ENCODE data around the gene TAF6.

The TAF6 gene

GRCh38 chr7:100124301-100125230, 5.4 kb upstream of the TAF6 start:
- in situ Hi-C loops (cut with MboI; ENCODE audit: low sequenced_read_pairs), result loop anchor here (5.0 kb wide), 1 partner anchor 132 kb away; no protein-coding TSS in a partner anchor

- in situ Hi-C loops (cut with MboI; ENCODE audit: low sequenced_read_pairs), result no loop called here
Measured at GRCh38 chr7:100122568-100122967, 3.4 kb upstream of the TAF6 start.

GRCh38 chr7:100122067-100122466, 2.9 kb upstream of the TAF6 start:
- in situ Hi-C loops (cut with MboI; ENCODE audit: low sequenced_read_pairs), result no loop called here

- in situ Hi-C loops (cut with MboI; ENCODE audit: low sequenced_read_pairs), result no loop called here
Measured at GRCh38 chr7:100120733-100121036, 1.5 kb upstream of the TAF6 start.

- in situ Hi-C loops (cut with MboI; ENCODE audit: low sequenced_read_pairs), result no loop called here
Measured at GRCh38 chr7:100119970-100120732, 993 bp upstream of the TAF6 start.

- in situ Hi-C loops (cut with MboI; ENCODE audit: low sequenced_read_pairs), result no loop called here
Measured at GRCh38 chr7:100118388-100119071, 628 bp downstream of the TAF6 start.

- in situ Hi-C loops (cut with MboI; ENCODE audit: low sequenced_read_pairs), result no loop called here
Measured at GRCh38 chr7:100115026-100115425, 4.1 kb downstream of the TAF6 start.

- in situ Hi-C loops (cut with MboI; ENCODE audit: low sequenced_read_pairs), result no loop called here
Measured at GRCh38 chr7:100111914-100112313, 7.2 kb downstream of the TAF6 start.

- in situ Hi-C loops (cut with MboI; ENCODE audit: low sequenced_read_pairs), result no loop called here
Measured at GRCh38 chr7:100111156-100111555, 8.0 kb downstream of the TAF6 start.

GRCh38 chr7:100109521-100110163, 9.5 kb downstream of the TAF6 start:
- in situ Hi-C loops (cut with MboI; ENCODE audit: low sequenced_read_pairs), result no loop called here

GRCh38 chr7:100107890-100108289, 11.3 kb downstream of the TAF6 start:
- in situ Hi-C loops (cut with MboI; ENCODE audit: low sequenced_read_pairs), result no loop called here

- in situ Hi-C loops (cut with MboI; ENCODE audit: low sequenced_read_pairs), result no loop called here
Measured at GRCh38 chr7:100107125-100107737, 11.9 kb downstream of the TAF6 start.

GRCh38 chr7:100106633-100107032, 12.5 kb downstream of the TAF6 start:
- in situ Hi-C loops (cut with MboI; ENCODE audit: low sequenced_read_pairs), result no loop called here

GRCh38 chr7:100105534-100105933, 13.6 kb downstream of the TAF6 start:
- in situ Hi-C loops (cut with MboI; ENCODE audit: low sequenced_read_pairs), result no loop called here

GRCh38 chr7:100102950-100103840, 16.0 kb downstream of the TAF6 start:
- in situ Hi-C loops (cut with MboI; ENCODE audit: low sequenced_read_pairs), result no loop called here

- in situ Hi-C loops (cut with MboI; ENCODE audit: low sequenced_read_pairs), result no loop called here
Measured at GRCh38 chr7:100101016-100101862, 17.9 kb downstream of the TAF6 start, which contains the start of the genes AP4M1 and MCM7. TSS of gene AP4M1 (plus strand) at chr7:100101643. CDS start at chr7:100101715, 72 bp downstream. TSS of gene MCM7 (minus strand) at chr7:100101397. CDS start at chr7:100101294, 103 bp downstream.

GRCh38 chr7:100100420-100101015, 18.6 kb downstream of the TAF6 start:
- in situ Hi-C loops (cut with MboI; ENCODE audit: low sequenced_read_pairs), result no loop called here

GRCh38 chr7:100099452-100099851, 19.7 kb downstream of the TAF6 start:
- in situ Hi-C loops (cut with MboI; ENCODE audit: low sequenced_read_pairs), result no loop called here
